OCI-LY3 (cell line): Measurements from ENCODE around the gene GPR39.

Experiments
- H2AFZ ChIP-seq: fragments of 200-600, 300-600 bp; shearing (Covaris generic); 2 replicates; pipeline ENCODE4 v1.6.0; 2014; ENCODE audit warnings: antibody characterized with exemption, low read depth, low read length
- H3K27ac ChIP-seq: fragments of 200-600, 300-600 bp; sonication (generic); 2 replicates; pipeline ENCODE4 v1.5.1; 2014; ENCODE audit warnings: mild to moderate bottlenecking, low read length, moderate library complexity, mixed read lengths
- H3K27me3 ChIP-seq: fragments of 200-600, 300-600 bp; sonication (generic); 2 replicates; pipeline ENCODE4 v1.6.1; 2014; ENCODE audit warnings: low read depth, low read length, mixed read lengths
- H3K36me3 ChIP-seq: fragments of 200-600, 300-600 bp; sonication (generic); replicated peaks from 2 replicates; pipeline ENCODE3; 2014; ENCODE audit warnings: low read depth, low read length, mixed read lengths
- H3K4me1 ChIP-seq: fragments of 300-600, 200-600 bp; sonication (generic); 2 replicates; pipeline ENCODE4 v1.6.1; 2014; ENCODE audit warnings: low read length, mixed read lengths
- H3K4me2 ChIP-seq: fragments of 200-600, 300-600 bp; sonication (generic); 2 replicates; pipeline ENCODE4 v1.6.1; 2014; ENCODE audit warnings: low read length, mixed read lengths
- H3K4me3 ChIP-seq: fragments of 300-600, 200-600 bp; sonication (generic); 2 replicates; pipeline ENCODE4 v1.5.1; 2014; ENCODE audit warnings: antibody characterized with exemption, mild to moderate bottlenecking, low read length, moderate library complexity
- H3K79me2 ChIP-seq: fragments of 300-600, 200-600 bp; shearing (Covaris generic); 2 replicates; pipeline ENCODE4 v1.6.1; 2014; ENCODE audit warnings: mild to moderate bottlenecking, low read length, mixed read lengths
- H3K9ac ChIP-seq: fragments of 300-600, 200-600 bp; shearing (Covaris generic); 2 replicates; pipeline ENCODE4 v1.6.0; 2014; ENCODE audit warnings: mild to moderate bottlenecking, low read length, moderate library complexity
- H3K9me3 ChIP-seq: fragments of 200-600, 300-600 bp; shearing (Covaris generic); 2 replicates; pipeline ENCODE4 v1.6.1; 2014; ENCODE audit warnings: low read length, mixed read lengths; ENCODE audit not compliant: insufficient read depth
- H4K20me1 ChIP-seq: fragments of 200-600, 300-600 bp; sonication (generic); 2 replicates; pipeline ENCODE4 v1.6.1; 2016; ENCODE audit warnings: low read length, mixed read lengths; ENCODE audit not compliant: insufficient read depth
- CTCF ChIP-seq: fragments of 200-600, 300-600 bp; sonication (generic); IDR thresholded peaks from 2 replicates; pipeline ENCODE4 v1.5.1; 2014; ENCODE audit warnings: antibody characterized with exemption, low read length, low read depth
- EZH2phosphoT487 ChIP-seq: fragments of 200-600 bp; shearing (Covaris generic); IDR thresholded peaks from 2 replicates; pipeline ENCODE4 v1.6.1; 2018; ENCODE audit warnings: antibody characterized with exemption, mixed run types, low read depth

GPR39 gene

GRCh38 chr2:132550946-132551345 is 134.3 kb downstream of the GPR39 start:
- no peak for TF ChIP-seq EZH2phosphoT487
- TF ChIP-seq CTCF = no peak

GRCh38 chr2:132557694-132558093 is 141.1 kb downstream of the GPR39 start:
- no peaks in the 10 kb centered on the region for H3K4me1 ChIP-seq
- H3K9ac ChIP-seq = no peak overlapping the region
- TF ChIP-seq EZH2phosphoT487 (no peak), CTCF (no peak)
- H2AFZ ChIP-seq = no peak overlapping the region
- no peaks in the 10 kb centered on the region for H3K36me3 ChIP-seq
- no peaks in the 10 kb centered on the region for H3K79me2 ChIP-seq
- no peak overlapping the region for H3K4me2 ChIP-seq
- no peaks in the 10 kb centered on the region for H3K27me3 ChIP-seq
- H3K9me3 ChIP-seq = no peaks in the 10 kb centered on the region
- H3K27ac ChIP-seq = no peak overlapping the region
- no peak overlapping the region for H3K4me3 ChIP-seq
- no peaks in the 10 kb centered on the region for H4K20me1 ChIP-seq

More at GRCh38 chr2:132550946-132551345, 134.3 kb downstream of the GPR39 start:
- Histone ChIP-seq H4K20me1 (no peaks in the 10 kb centered on the region), H3K27ac (no peak overlapping the region), H2AFZ (no peak overlapping the region), H3K4me3 (no peak overlapping the region), H3K36me3 (no peaks in the 10 kb centered on the region), H3K27me3 (no peaks in the 10 kb centered on the region), H3K4me1 (no peaks in the 10 kb centered on the region), H3K9ac (no peak overlapping the region), H3K9me3 (no peaks in the 10 kb centered on the region), H3K79me2 (no peaks in the 10 kb centered on the region), H3K4me2 (no peak overlapping the region)

- no peaks in the 10 kb centered on the region for H3K9me3 ChIP-seq
- H3K79me2 ChIP-seq = no peaks in the 10 kb centered on the region
- no peak overlapping the region for H3K4me2 ChIP-seq
- H2AFZ ChIP-seq = no peak overlapping the region
- H4K20me1 ChIP-seq = no peaks in the 10 kb centered on the region
- H3K4me1 ChIP-seq = no peaks in the 10 kb centered on the region
- no peak for TF ChIP-seq CTCF
- no peak for TF ChIP-seq EZH2phosphoT487
- no peak overlapping the region for H3K9ac ChIP-seq
- H3K36me3 ChIP-seq = no peaks in the 10 kb centered on the region
- no peaks in the 10 kb centered on the region for H3K27me3 ChIP-seq
- H3K27ac ChIP-seq = no peak overlapping the region
- H3K4me3 ChIP-seq = no peak overlapping the region
Observed at GRCh38 chr2:132559326-132559725, 142.7 kb downstream of the GPR39 start.

GRCh38 chr2:132559921-132560320 is 143.3 kb downstream of the GPR39 start:
- Histone ChIP-seq H3K9me3 (no peaks in the 10 kb centered on the region), H3K9ac (no peak overlapping the region)

More at GRCh38 chr2:132559921-132560320, 143.3 kb downstream of the GPR39 start:
- no peaks in the 10 kb centered on the region for H3K27me3 ChIP-seq
- no peaks in the 10 kb centered on the region for H3K36me3 ChIP-seq
- no peaks in the 10 kb centered on the region for H3K4me1 ChIP-seq
- no peak overlapping the region for H3K4me2 ChIP-seq
- TF ChIP-seq EZH2phosphoT487 = no peak
- TF ChIP-seq CTCF = no peak
- no peaks in the 10 kb centered on the region for H4K20me1 ChIP-seq
- no peak overlapping the region for H3K4me3 ChIP-seq
- H3K79me2 ChIP-seq = no peaks in the 10 kb centered on the region
- H3K27ac ChIP-seq = no peak overlapping the region
- no peak overlapping the region for H2AFZ ChIP-seq
